HuH-7.5 (cell line): Measurements from ENCODE around the gene CHST4.
"Not testable (repeated sequence)": the region's sequence is repeated elsewhere in the genome, so short reads cannot be mapped to it uniquely, and the experiment has no call there.

Source experiments
- DNase-seq: peaks from one replicate; pipeline ENCODE4 v3.0.0; 2011; ENCODE audit warnings: low spot score

The CHST4 gene

DNA sequence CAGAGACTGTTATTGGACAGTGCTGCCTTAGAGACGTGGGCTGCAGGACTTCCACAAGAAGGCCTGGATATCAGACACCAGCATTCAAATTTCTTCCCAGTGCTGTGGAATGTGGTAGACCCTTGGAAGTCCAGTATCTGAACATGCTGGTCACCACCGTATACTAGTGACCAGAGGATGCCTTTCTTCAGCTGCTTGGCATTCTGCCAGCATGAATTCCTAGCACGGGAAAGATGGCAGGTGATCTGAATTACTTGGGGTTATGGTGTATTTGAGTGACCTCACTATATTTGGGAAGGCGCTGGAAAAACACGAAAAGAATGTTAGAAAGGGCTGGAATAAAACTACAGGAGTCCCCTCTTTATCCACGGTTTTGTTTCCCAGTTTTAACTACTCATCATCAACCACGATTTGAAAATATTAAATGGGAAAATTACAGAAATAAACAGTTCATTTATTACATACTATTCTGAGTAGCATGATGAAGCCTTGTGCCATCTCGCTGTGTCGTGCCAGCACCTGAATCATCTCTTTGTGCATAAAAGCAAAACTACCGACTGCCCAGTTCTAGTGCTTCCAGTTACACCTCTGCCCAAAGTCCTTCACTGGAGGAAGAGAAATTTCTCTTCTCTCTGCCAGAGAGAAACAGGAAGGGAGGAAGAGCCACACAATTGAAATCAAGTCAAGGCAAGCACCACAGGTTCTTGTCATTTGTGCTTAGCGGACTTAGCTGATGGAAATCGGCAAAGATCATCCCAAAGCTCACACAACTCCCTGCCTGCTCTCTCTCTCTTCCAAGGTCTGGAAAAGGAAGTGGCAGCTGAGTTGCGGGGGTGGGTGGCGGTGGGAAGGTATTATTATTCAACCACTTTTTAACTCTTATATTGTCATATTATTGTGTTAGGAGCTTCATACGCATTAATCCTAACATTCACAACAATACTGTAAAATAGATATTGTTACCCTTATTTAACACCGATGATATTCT lies 1.4 kb upstream of the CHST4 start:
- DNase-seq = no peak

DNA sequence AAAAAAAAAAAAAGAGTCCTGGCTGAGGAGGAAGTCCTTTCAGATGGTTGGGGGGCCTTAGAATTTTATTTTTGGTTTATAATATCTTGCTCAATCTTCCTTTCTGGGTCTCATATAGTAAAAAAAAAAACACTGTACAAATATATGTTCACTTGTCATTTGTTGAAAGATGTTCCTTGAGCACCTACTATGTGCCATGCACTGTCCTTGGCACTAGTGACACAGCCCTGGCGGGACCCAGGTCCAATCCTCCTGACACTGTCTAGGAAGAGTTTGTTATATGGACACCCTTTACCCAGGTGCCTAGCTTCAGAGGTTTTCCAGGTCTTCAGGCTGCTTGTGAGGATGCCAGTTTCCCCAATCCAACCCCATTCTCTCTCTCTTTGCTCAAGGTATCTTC lies 2.0 kb downstream of the CHST4 start:
- no peak for DNase-seq

DNA sequence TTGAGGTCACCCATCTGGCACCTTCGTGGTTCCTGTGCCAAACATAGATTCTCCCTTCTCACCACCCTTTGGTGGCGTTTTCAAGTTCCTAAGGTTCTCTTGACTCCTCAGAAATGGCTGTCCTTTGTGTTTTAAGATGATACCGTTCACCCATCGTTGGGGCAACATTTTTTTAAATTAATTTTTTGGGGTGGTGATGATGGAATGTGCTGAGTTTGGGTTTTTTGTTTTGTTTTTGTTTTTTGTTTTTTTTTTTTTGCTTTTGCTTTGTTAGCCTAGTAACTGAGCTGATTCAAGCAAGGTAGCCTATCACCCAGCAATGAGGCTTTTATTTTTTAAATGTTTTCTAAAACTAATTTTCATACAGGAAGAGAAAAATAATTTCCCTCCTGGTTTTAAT lies 2.6 kb downstream of the CHST4 start:
- no peak for DNase-seq

DNA sequence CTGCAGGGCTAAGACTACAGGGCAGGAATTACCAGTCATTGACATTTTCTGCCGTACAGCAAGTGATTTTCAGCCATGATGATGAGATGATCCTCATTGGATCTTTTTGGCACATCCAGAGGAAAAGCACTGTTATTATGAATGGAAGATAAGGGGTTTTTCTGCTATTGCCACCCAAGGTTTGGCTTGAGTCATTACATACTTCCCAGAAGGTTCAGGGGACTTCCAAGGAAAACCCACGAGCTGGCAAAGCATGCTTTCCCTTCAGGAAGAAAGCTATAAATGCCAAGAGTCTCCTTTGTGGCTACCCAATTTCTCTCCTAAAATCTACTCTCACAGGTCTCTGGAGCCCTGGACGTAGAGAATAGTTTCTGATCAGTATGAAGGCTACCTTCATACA lies 6.1 kb downstream of the CHST4 start:
- no peak for DNase-seq

DNA sequence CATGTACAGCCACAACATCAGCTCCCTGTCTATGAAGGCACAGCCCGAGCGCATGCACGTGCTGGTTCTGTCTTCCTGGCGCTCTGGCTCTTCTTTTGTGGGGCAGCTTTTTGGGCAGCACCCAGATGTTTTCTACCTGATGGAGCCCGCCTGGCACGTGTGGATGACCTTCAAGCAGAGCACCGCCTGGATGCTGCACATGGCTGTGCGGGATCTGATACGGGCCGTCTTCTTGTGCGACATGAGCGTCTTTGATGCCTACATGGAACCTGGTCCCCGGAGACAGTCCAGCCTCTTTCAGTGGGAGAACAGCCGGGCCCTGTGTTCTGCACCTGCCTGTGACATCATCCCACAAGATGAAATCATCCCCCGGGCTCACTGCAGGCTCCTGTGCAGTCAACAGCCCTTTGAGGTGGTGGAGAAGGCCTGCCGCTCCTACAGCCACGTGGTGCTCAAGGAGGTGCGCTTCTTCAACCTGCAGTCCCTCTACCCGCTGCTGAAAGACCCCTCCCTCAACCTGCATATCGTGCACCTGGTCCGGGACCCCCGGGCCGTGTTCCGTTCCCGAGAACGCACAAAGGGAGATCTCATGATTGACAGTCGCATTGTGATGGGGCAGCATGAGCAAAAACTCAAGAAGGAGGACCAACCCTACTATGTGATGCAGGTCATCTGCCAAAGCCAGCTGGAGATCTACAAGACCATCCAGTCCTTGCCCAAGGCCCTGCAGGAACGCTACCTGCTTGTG lies 10.7 kb downstream of the CHST4 start:
- no peak for DNase-seq

DNA sequence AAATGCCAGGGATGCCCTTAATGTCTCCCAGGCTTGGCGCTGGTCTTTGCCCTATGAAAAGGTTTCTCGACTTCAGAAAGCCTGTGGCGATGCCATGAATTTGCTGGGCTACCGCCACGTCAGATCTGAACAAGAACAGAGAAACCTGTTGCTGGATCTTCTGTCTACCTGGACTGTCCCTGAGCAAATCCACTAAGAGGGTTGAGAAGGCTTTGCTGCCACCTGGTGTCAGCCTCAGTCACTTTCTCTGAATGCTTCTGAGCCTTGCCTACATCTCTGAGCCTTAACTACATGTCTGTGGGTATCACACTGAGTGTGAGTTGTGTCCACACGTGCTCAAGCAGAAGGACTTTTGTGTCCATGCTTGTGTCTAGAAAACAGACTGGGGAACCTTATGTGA lies 11.4 kb downstream of the CHST4 start:
- peak; percentile 62 for DNase-seq

DNA sequence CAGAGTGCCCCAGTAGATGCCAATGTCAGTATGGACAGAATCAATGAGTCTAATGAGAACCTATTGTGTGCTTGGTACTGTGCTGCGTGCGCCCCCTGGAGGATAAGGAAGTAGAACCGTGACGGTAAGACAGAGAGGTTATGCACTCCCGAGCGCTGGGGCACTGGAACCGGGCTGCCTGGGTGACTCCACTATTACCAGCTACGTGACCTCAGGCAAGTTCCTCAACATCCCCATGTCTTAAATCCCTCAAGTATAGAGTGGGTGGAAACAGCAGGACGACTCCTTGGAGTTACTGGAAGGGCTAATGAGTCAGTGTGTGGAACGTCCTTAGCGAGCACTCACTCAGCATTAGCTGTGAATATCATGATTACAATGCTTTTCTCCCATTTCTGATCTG lies 16.2 kb downstream of the CHST4 start:
- peak; percentile 36 for DNase-seq

DNA sequence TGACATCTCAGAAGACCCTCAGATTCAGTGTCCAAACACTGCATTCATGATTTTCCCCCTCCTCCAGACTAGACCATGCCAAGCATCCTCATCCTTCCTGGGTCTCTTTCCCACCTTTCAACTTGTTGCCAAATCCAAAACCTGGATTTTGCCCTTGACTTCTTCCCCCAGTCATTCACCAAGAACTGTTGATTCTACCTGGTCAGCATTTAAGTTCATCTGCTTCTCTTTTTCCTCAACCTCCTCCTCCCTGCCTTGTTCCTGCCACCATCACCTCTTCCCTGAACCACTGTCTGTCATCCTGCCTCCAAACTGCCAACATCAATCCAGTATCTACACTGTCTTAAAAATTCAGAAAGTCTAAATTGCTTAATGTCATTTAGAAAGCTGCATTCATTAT lies 20.9 kb downstream of the CHST4 start:
- DNase-seq = no peak

DNA sequence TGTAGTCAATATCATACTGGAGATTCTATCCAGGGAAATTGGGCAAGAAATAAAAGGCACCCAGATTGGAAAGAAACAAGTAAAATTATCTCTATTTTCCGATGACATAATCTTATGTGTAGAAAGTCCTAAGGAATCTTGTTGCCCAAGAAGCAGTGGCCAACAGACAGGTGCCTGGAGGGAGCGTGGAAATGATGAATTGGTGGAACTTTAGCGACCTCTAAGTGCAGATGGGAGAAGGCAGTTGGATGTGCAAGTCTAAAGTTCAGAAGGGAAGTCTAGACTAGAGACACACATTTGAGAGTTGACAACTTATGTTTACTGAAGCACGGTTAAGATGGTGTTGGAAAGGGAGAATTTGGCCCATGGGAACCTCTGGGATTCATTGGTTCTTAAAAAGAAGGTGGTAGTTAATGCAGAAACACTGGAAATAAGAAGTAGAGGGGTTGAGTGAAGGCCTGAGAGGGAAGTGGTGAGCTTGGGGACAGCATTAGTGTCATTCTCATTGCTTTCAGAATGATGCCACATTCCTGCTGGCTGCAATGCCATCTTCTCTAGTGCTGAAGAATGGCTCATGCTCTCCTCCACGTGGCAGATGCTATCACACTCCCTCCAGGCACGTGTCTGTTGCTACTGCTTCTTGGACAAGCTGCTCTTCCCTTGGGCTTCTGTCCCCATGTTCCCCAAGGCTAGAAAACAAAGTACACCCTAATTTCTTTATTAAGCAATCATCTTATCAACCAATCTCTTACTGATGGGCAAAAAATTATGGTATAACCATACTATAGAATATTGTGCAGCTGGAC lies 26.7 kb downstream of the CHST4 start:
- DNase-seq = no peak

DNA sequence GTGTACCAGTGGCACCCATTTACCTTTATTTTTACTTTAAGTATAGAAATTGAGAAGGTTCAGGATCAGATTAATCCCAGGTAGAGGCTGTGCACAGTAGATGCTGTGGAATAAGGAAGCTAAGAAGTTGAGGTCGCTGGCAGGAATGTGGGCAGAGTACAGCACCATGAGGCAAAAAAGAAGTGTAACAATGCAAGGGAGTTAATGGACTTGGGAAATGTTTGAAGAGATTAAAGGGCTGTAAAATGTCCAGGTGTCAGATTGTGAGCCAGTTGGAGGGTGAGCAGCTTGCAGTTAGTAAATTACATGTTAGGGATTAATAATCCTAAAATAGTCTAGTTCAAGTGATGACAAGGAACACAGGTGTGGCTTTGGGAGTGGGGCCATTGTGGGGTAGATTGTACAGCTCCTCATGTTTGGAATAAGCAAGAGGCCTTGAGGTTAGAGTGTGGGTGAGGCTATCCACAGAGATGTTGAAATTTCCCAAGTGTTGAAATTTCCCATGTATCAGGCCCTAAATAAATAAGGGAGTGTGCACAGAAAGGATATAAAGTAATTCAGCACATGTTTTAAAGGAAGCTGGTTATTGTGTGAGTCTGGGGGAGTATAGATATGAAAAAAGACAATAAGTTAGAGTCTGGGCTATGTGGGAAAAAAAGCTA lies 29.1 kb downstream of the CHST4 start:
- no peak for DNase-seq

DNA sequence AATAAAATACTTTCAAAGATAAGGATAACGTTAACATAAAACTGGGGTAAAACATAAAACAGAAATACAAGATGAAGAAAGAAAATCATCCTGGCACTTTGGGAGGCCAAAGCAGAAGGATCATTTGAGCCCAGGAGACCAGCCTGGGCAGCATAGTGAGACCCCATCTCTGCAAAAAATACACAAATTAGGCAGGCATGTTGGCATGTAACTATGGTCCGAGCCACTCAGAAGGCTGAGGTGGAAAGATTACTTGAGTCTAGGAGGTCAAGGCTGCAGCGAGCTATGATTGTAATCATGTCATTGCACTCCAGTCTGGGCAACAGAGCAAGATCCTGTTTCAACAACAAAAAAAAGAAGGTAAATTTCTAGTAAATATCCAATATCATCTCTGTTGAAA lies 31.1 kb downstream of the CHST4 start:
- no peak for DNase-seq

DNA sequence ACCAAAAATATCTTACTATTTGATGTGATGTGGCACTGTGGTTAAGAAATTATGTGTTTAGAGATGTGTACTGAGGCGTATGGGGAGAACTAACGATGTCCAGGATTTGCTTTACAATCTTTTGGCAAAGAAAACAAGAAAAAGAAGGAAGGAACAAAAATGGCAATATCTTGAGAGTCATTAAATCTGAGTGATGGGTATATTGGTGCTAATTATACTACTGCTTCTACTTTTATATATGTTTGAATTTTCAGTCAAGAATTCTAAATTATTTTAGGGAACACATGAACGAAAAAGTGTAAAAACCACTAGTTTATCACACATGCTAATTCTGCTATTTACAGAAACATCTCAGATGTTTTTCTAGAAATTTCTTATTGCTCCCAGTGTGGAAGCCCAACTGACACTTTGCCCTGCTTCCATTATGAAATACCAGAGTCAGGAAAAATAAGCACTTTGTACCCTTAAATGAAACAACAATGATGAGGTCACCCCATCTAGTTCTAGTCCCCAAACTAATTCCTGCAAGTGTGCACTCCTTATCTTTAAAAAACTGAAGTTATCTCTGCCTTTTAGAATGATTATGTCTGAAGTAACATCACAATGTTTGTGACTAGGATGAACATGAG lies 31.8 kb downstream of the CHST4 start:
- no peak for DNase-seq

DNA sequence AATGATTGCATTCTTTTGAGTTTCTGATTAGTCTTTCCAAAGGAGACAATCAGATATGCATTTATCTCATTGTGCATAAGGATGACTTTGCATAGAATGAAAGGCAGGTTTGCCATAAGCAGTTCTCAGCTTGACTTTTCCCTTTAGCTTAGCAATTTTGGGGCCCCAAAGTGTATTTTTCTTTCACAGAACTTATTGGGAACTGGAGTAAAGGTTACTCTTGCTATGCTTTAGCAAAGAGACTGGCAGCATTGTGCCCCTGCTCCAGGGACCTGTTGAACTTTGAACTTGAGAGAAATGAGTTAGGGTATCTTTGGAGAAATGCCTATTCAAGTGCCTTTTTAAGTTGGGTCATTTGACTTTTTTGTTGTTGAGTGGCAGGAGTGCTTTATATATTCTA lies 33.6 kb downstream of the CHST4 start:
- DNase-seq = no peak

DNA sequence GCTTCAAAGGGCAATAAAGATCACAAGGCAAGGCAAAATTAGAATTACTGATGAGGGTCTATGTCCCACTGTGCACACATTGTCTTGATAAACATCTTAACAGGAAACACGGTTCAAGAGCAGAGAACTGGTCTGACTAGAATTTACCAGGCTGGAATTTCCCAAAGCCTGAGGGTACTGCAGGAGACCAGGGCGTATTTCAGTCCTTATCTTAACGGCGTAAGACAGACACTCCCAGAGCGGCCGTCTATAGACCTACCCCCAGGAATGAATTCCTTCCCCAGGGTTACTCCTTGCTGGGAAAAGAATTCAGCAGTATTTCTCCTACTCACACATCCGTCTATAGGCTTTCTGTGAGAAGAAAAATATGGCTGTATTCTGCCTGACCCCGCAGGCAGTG lies 35.7 kb downstream of the CHST4 start:
- not testable (repeated sequence) for DNase-seq

DNA sequence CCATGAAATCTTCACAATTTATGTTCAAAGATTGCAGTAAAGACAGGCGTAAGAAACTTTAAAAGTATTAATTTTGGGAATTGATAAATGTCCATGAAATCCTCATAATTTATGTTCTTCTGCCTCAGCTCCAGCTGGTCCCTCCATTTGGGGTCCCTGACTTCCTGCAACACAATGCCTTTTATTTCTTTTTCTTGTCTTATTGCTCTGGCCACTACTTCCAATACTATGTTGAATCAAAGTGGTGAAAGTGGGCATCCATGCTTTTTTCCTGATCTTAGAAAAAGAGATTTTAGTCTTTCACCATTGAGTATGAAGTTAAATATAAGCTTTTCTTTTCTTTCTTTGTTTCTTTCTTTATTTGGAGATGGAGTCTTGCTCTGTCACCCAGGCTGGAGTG lies 36.3 kb downstream of the CHST4 start:
- DNase-seq = no peak

DNA sequence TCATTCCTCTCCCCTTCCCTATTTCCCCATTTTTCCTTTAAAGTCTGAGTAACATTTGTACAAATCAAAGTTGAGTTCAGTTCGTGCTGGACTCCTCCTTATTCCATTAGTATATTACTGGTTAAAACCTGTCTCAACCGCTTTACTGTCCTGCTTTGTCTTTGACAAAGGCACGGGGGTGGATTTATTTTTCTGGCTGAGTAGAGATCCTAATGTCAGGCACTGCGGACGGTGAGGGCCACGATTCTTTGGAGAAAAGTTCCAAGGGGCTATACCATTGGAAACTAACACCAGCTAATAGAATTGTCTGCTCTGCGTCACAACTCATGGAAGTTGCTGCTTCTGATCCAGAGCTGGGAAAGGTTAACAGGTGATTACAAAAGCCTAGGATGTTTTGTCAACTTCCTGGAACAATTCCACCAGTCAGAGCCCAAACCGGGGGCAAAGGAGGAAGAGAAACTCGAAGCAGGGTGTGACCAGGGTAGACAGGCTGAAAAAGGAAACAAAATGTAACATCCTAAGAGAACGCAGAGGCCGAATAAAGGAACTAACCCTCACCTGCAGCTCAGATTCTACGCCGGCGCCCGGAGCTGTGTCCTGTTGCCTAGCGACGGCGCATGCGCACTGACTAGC lies 38.2 kb downstream of the CHST4 start:
- DNase-seq = no peak

DNA sequence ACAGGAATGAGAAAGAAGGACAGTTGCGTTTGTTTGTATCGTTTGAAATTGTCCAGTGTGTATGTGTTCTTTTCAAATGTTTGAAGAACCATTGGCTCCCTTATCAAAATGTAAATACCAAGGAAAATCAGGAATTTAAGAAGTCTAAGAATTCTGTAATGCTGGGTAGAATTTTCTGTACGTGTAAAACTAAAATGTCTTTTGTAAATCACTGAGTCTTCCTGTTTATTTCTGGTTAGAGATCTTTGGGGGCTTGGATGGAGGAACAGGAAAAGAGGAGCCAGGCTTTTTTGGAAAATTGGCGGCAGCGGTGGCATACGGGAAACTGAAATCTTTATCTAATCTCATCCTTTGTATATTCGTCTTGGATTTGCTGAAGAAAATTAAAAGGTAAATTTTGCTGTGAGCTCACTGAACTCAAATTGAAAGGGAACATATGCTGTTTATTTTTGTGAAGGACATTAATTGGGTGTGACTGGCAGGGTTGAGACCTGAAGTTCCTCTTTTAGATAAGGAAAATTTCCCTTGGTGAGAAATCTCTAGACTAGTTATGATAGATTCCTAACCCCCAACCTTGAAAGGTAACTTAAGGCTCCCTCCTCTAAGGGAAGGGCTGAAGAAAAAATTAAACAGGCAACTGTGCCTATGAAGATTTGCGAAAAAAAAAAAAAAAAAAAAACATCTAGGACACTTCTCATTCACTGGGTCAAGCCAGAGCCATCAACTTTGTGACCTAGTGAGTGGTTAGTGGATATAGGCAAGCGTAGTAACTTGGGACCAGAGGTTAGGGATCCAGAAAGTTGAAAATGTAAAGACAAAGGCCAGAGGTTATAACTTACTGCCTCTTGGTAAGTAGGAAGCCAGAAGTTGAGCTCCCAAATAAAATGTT lies 39.8 kb downstream of the CHST4 start:
- no peak for DNase-seq

DNA sequence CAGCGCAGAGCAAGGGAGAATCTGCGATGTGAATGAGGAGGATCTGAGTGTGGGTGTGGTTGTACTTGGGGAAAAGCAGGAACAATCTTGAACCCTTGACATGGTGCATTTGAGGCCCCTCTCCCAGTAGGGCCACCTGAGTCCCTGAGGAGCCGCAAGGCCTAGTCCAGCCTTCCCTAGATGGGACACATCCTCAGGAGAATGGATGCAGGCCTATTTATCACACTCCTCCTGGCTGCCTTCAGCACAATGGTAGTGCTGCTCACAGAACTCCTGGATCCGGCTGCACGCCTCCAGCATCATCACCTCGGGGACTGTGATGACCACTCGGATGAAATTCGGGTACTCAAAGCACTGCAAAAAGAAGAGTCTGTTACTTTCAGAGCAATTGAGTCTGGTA lies 41.7 kb downstream of the CHST4 start:
- DNase-seq = no peak

DNA sequence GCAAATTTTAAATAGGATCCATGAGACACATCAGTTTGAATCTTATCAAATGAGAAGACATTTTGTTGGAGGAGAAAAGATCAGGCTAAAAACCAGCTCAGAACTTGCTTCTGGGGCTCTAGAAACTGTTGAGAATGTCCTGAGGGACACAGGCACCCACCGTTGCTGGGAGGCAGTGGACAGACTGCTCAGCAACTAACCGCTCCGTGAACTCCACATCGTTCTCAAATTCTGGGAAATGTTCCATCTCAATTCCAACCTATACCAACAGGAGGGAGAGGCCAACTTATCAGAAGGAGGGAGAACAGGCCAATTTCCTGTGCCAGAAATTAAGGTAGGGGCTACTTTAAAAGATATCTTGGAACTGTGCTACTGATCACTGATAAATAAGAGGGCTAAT lies 42.3 kb downstream of the CHST4 start:
- DNase-seq = no peak

DNA sequence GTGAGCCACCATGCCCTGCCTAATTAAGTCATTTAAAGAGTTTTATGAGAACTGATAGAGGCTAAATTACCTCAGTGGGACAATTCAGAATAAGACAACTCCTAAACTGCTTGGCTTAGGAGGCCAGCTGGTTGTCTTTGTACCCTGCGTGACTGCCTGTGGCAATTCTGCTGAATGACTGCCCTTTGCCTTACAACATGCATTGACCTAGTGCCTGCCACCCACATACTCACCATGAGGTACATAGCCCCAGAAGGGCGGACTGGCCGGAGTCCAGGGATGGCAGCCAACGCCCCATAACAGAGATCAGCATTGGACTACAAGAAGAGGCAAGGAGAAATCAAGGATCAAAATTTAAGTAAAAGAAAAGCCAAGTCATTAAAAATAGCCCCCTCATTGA lies 43.4 kb downstream of the CHST4 start:
- DNase-seq = no peak
